CD4-positive, alpha-beta T cell treated with Interleukin-4 for 4 hours (primary cell): ENCODE measurements around the gene HEY2.

Source experiments
- DNase-seq: peaks from one replicate; pipeline ENCODE4 v3.0.0-alpha.2; 2020

Gene HEY2

GRCh38 chr6:125745281-125746018 is 4.0 kb upstream of the HEY2 start:
- DNase-seq = no peak

- DNase-seq = no peak
These were observed 3.4 kb upstream of the HEY2 start for GRCh38 chr6:125746019-125746414.

- DNase-seq = peak; percentile 67
These were observed 2.5 kb upstream of the HEY2 start for GRCh38 chr6:125746731-125747588.

DNA sequence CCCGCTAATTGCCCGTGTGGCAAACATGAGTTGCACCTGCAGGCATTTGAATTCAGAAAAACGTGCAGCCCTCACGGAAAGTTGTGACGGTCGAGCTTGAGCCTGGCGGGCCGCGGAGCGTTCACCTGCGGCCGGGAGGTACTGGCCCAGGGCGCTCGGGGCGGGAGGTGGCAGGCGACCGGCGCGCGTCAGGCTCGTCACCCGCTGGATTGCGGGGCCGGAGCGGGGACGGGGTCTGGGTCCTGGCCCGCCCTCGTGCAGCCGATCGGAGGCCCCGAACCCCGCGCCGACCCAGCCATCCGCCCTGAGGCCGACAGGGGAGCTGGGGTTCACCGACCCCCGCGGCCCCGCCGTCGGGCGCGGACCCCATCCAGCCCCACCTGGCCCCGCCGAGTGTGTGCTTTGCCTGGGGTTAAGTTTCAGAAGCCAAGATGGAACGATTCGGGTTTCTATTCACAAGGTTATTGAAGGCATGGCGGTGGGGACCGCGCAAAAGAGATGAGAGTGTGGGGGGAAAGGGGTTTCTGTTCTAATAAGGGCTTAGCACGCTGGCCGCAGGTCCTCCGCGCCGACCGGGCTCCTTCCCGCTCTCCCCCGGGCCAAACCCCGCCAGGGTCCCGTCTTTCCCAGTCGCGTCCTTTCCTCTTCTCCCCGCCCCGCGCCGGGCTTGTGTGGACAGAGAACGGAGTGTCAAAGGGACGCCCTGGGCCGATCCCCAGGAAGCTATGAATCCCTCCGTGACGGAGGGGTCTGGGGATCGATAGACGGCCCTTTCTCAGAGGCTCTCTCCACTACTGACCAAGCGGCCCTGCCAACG is 1.6 kb upstream of the HEY2 start:
- no peak for DNase-seq

DNA sequence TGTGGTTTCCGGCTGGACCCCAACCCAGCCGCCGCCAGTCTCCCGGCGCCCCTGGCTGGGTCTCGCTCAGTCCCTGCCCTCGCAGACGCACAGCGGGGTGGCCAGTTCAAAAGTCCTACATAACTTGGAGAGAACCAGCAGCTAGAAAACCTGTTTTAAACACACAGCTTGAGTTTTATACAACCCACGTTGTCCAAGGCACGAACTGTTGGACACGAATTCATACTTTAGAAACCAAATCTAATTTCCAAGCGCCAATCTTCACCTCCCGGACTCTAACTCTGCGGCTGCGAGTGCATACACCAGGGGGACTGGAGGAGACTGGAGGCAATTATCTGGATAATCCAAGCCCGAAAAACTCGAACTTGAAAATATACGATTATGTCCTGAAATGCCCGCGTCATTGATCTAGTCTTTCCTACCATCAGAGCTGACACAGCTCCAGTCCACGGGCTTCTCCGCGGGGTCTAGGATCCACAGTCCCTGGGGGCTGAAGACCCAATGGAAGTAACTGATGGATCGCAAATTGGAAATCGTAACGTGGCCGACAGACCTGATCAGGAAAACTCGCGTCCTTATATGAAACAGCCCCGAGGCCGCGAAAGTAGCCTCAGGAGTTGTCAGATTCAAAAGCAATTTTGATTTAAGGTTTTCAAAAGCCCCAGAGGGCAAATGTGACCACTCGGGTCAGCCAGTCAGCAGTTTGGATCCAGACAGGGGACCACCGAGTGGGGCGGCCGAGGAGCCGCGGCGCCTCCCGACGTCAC is 843 bp upstream of the HEY2 start:
- no peak for DNase-seq

- DNase-seq = no peak
These were observed 646 bp downstream of the HEY2 start for GRCh38 chr6:125749865-125750691.

DNA sequence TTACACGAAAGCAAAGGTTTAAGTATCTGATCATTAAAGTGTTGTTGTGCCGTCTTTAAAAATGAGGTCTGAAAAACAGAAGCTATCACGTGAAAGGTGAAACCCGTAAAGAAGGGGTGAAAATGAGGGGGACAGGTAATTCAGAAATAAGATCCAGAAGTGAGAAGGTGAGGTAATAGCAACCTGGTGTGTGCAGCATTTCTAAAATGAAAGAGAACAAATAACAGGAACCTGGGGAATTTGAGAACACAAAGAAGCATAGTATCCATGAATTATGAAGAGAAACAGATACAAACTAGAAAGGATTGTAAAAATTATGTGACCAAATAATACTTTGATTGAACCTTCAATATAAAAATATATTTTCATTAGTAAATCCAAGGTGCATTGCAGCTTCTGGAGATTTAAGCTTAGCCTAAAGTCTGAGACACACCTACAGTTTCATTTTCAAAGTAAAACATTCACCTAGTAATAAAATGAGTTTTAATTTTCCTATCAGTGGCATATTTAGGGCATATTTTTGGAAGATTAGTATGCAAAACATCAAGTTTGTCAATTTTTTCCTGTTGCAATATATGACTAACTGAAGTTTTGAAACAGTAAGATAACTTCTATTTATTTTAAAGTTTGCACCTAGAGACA is 1.4 kb downstream of the HEY2 start:
- no peak for DNase-seq

GRCh38 chr6:125751334-125751916 is 2.0 kb downstream of the HEY2 start:
- DNase-seq = no peak

- no peak for DNase-seq
These were observed 3.3 kb downstream of the HEY2 start for GRCh38 chr6:125752773-125753172.

DNA sequence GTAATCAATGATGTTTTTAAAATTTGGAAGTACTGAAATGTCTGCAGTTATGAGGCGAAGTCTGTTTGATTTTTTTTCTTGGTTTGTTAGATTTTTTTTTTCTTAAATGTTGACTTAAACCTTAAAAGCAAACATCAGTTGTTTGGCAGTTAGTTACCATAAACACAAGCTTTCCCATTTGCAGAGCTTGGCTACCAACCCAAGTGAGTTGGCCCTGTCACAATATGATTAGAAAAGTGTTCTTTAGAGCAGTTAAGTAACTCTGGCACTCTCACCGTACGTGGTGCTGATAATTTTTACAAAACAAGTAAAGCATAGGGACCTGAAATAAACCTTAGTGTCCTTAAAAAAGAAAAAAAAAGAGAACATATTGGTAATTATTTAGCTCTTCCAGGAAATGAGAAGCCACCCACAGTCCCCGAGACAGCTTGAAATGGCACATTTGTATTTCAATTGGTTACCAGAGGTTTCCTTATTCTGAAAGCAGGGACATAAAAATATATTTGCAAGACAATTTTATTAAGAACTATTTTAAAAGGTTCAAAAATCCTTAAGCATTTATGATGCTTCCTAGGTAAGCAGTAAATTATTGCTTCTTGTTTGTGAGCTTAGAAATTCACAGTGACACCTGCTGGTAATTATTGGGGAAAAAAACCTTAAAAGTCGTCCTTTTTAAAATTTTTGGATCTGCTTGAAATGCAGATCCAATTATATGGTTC is 3.9 kb downstream of the HEY2 start:
- peak; percentile 43 for DNase-seq

DNA sequence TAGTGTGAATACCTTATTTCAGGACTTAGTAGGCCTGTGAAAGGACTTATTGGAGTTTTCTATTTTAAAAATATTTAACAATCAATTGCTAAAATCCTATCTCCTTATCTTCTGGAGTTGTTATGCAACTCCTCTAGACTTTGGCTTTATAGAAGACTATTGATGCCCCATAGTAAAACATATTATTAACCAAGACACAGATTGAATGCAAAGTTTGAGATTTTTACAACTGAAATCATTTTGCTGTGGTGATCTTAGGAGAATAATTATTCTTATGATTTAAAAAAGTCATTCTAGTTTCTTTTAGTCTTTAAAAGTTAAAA is 4.5 kb downstream of the HEY2 start:
- no peak for DNase-seq

GRCh38 chr6:125754566-125754965 is 5.1 kb downstream of the HEY2 start:
- no peak for DNase-seq

DNA sequence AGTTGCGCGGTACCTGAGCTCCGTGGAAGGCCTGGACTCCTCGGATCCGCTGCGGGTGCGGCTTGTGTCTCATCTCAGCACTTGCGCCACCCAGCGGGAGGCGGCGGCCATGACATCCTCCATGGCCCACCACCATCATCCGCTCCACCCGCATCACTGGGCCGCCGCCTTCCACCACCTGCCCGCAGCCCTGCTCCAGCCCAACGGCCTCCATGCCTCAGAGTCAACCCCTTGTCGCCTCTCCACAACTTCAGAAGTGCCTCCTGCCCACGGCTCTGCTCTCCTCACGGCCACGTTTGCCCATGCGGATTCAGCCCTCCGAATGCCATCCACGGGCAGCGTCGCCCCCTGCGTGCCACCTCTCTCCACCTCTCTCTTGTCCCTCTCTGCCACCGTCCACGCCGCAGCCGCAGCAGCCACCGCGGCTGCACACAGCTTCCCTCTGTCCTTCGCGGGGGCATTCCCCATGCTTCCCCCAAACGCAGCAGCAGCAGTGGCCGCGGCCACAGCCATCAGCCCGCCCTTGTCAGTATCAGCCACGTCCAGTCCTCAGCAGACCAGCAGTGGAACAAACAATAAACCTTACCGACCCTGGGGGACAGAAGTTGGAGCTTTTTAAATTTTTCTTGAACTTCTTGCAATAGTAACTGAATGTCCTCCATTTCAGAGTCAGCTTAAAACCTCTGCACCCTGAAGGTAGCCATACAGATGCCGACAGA is 9.9 kb downstream of the HEY2 start:
- no peak for DNase-seq

GRCh38 chr6:125759959-125760457 is 10.6 kb downstream of the HEY2 start:
- DNase-seq = no peak

DNA sequence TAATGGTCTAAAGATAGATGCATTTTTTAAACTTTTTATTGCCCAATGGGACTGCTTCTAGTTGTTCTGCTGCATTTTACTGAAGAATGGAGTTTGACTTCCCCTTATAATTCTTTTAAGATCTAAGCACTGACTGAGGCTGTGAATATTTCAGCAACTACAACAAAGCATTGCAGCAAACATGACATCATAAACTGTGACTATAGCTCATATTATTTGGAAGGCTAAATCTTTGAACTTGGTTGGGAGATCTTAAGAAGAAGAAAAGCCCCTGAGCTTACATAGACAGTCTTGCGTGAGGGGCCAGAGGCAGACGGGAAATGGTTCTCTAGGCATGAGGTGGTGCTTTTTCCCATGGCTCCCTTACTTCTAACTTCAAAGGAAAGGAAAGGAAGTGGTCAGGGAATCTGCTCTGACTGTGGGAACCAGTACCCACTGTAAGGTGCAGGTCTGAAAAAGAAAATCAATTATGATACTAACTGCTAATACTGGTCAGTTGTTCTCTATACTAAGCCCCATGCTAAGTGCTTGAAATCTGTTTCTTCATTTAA is 14.8 kb downstream of the HEY2 start:
- no peak for DNase-seq

DNA sequence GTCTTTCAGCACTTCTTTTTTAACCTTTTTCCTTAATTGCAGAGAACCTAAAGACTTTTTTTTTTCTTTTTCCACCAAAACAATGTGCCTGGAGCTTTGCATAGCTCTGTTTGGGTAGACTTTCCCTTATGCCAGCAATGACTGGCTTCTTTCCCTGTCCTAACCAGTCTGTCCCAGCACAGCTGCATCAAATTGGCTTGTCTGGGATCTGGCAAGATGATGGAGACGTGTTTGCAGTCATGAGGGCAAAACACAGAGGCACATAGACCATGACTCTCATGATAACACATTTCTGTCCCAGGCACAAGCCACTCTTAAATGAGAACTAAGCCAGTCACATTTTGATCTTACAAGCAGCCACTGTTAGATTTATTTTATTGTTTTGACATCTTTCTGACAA is 16.5 kb downstream of the HEY2 start:
- DNase-seq = no peak

- no peak for DNase-seq
These were observed 17.2 kb downstream of the HEY2 start for GRCh38 chr6:125766641-125767040.

GRCh38 chr6:125769147-125769783 is 19.8 kb downstream of the HEY2 start:
- DNase-seq = no peak
